ENCODE data around the gene AMPD3. TPM values are rescaled to one million over a fixed set of nuclear protein-coding genes. Genes with fewer than 3 reads are reported as not detected.

AMPD3 gene
- total and polyA plus RNA-seq, 2 of the 13 experiments (the other 11 are each of a cell fraction or from before 2014, with no cell fraction given): 0.33 to 2.3 TPM

DNA sequence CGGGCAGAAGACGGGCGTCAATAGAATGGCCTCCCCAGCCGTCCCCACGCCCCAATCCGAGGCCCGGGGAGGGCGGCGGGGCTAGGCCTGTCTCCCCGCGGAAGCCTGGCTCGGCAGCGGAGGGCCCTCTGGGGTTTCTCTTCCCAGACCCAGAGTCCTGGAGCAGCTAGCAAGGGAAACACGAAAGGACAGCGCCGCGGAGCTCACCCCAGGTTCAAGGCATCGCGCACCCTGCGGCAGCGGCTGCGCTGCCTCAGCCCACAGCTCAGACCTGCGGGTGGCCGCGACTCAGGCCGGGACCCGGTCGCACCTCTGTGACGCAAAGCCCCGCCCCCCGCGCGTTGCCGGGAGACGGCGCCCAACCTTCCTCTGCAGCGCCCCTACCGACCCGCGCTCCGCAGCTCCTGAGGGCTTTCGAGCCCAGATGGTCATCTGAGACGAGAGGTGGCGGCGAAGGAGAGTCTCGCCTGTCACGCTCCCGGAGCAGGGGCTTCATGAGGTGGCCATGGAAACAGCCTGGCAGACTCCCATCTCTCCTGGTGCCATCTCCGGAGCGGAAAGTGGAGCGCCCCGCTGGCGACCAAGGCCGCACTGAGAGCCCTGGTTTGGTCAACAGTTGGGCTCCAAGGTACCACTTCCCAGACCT is 86.0 kb downstream of the AMPD3 start, which contains the start of gene RNF141 (continued):
- TF ChIP-seq SNAI1 (CRISPR knock-in tag; IDR thresholded peaks at IDR 0.05; ENCODE audit: borderline replicate concordance) (no peak), ZNF780A (CRISPR knock-in tag; IDR thresholded peaks at IDR 0.05) (no peak), ZBTB20 (CRISPR knock-in tag; IDR thresholded peaks at IDR 0.05; ENCODE audit: borderline replicate concordance, low read depth) (no peak), FOXK2 (IDR thresholded peaks at IDR 0.05) (no peak), ZBTB10 (CRISPR knock-in tag; IDR thresholded peaks at IDR 0.05; ENCODE audit: borderline replicate concordance) (no peak), DMAP1 (CRISPR knock-in tag; IDR thresholded peaks at IDR 0.05) (peak; percentile 71), KLF16 (CRISPR knock-in tag; IDR thresholded peaks at IDR 0.05) (peak in 1 of 2 experiments; percentile 85; a peak in 2 of 4 replicates), KDM5A (IDR thresholded peaks at IDR 0.05; ENCODE audit: borderline replicate concordance, low read length) (no peak; the same call in 1 of the 2 replicates), ZNF143 (CRISPR knock-in tag; IDR thresholded peaks at IDR 0.05) (no peak; the same call in 1 of the 2 replicates), PPARG (CRISPR knock-in tag; conservative IDR thresholded peaks at IDR 0.05) (peak; percentile 31; the same call in 1 of the 2 replicates), ZNF296 (CRISPR knock-in tag; conservative IDR thresholded peaks at IDR 0.05) (no peak), JARID2 (CRISPR knock-in tag; IDR thresholded peaks at IDR 0.05; ENCODE audit: insufficient replicate concordance) (no peak), ONECUT2 (CRISPR knock-in tag; IDR thresholded peaks at IDR 0.05) (no peak), RXRB (CRISPR knock-in tag; IDR thresholded peaks at IDR 0.05; ENCODE audit: borderline replicate concordance) (peak; percentile 46; the same call in 1 of the 2 replicates), ZNF282 (IDR thresholded peaks at IDR 0.05; ENCODE audit: partially characterized antibody) (no peak), ZNF362 (CRISPR knock-in tag; IDR thresholded peaks at IDR 0.05; ENCODE audit: borderline replicate concordance) (no peak; the same call in 1 of the 2 replicates), NFE2L2 (IDR thresholded peaks at IDR 0.05; ENCODE audit: low read length) (no peak), ZNF496 (CRISPR knock-in tag; IDR thresholded peaks at IDR 0.05; ENCODE audit: insufficient replicate concordance) (no peak), ARNT (IDR thresholded peaks at IDR 0.05) (no peak), SNAPC2 (CRISPR knock-in tag; IDR thresholded peaks at IDR 0.05) (no peak), PLRG1 (conservative IDR thresholded peaks at IDR 0.05) (no peak), SIN3A (IDR thresholded peaks at IDR 0.05; ENCODE audit: borderline replicate concordance, low read depth, low read length) (no peak; the same call in 1 of the 2 replicates), CBFB (CRISPR knock-in tag; IDR thresholded peaks at IDR 0.05) (0 out of 2 replicates have a peak, but pooled peaks have one; percentile 59)
- TF ChIP-seq, protein P1, sequence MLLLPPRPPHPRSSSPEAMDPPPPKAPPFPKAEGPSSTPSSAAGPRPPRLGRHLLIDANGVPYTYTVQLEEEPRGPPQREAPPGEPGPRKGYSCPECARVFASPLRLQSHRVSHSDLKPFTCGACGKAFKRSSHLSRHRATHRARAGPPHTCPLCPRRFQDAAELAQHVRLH (CRISPR knock-in tag; IDR thresholded peaks at IDR 0.05; ENCODE audit: borderline replicate concordance, low read depth): no peak; the same call in 1 of the 2 replicates
- TF ChIP-seq, protein P2, sequence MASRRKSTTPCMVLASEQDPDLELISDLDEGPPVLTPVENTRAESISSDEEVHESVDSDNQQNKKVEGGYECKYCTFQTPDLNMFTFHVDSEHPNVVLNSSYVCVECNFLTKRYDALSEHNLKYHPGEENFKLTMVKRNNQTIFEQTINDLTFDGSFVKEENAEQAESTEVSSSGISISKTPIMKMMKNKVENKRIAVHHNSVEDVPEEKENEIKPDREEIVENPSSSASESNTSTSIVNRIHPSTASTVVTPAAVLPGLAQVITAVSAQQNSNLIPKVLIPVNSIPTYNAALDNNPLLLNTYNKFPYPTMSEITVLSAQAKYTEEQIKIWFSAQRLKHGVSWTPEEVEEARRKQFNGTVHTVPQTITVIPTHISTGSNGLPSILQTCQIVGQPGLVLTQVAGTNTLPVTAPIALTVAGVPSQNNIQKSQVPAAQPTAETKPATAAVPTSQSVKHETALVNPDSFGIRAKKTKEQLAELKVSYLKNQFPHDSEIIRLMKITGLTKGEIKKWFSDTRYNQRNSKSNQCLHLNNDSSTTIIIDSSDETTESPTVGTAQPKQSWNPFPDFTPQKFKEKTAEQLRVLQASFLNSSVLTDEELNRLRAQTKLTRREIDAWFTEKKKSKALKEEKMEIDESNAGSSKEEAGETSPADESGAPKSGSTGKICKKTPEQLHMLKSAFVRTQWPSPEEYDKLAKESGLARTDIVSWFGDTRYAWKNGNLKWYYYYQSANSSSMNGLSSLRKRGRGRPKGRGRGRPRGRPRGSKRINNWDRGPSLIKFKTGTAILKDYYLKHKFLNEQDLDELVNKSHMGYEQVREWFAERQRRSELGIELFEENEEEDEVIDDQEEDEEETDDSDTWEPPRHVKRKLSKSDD (CRISPR knock-in tag; IDR thresholded peaks at IDR 0.05; ENCODE audit: low read depth): peak; percentile 67; the same call in 1 of the 2 replicates

All from HepG2 (cell line).